Activated CD8-positive, alpha-beta memory T cell treated with anti-CD3 and anti-CD28 coated beads, Interleukin-2, amount 50 U/mL, for 24 hours (primary cell): Measurements from ENCODE around the gene ZNF660.

Source experiments
- DNase-seq: peaks from one replicate; pipeline ENCODE4 v3.0.0-alpha.2; 2020; ENCODE audit errors: extremely low read depth

The ZNF660 gene

GRCh38 chr3:44632193-44632592 is 47.4 kb downstream of the ZNF660 start:
- no peak for DNase-seq

GRCh38 chr3:44642337-44642736 is 57.6 kb downstream of the ZNF660 start:
- DNase-seq: no peak

DNA sequence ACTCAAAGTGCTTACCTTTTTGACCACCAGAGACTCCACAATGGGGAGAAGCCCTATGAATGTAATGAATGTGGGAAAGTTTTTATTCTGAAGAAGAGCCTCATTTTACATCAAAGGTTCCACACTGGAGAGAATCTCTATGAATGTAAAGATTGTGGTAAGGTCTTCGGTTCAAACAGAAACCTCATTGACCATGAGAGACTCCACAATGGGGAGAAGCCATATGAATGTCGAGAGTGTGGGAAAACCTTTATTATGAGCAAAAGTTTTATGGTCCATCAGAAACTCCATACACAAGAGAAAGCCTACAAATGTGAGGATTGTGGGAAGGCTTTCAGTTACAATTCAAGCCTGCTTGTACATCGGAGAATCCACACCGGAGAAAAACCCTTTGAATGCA is 58.3 kb downstream of the ZNF660 start:
- no peak for DNase-seq

DNA sequence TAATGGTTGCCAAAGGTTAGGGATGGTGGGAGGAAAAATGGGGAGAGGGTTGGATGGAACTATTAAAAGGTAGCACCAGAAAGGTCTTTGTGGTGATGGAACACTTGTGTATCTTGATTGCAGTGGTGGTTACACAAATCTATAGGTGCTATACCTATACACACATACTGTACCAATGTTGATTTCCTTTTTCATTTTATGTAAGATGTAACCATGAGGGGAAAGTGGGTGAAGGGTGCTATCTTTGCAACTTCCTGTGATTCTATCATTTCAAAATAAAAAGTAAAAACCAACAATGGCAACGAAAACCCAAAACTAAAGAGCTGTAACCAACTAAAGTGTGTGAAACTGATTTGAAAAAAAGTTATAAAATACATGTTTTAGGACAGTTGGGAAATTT is 63.0 kb downstream of the ZNF660 start:
- no peak for DNase-seq

GRCh38 chr3:44648564-44649229 is 63.9 kb downstream of the ZNF660 start, which contains the start of gene ZNF35:
TSS of gene ZNF35 (plus strand) at chr3:44648732. CDS start at chr3:44651068, 2,336 bp downstream.
- DNase-seq: no peak
